Loucy (cell line): Measurements from ENCODE around the gene HSPB9.

Experiments
- H2AFZ ChIP-seq: fragments of 200-600 bp; sonication (generic); 2 replicates; pipeline ENCODE4 v1.6.0; 2016; ENCODE audit warnings: antibody characterized with exemption, mild to moderate bottlenecking, low read length, moderate library complexity
- H3F3A ChIP-seq: fragments of 200-600 bp; 2 replicates; pipeline ENCODE4 v1.6.0; 2016; ENCODE audit warnings: antibody characterized with exemption, low read depth, mild to moderate bottlenecking
- H3K27me3 ChIP-seq: fragments of 200-600 bp; sonication (generic); 2 replicates; pipeline ENCODE4 v1.6.1; 2014; ENCODE audit warnings: low read length, mild to moderate bottlenecking; ENCODE audit not compliant: insufficient read depth, poor library complexity, severe bottlenecking
- H3K36me3 ChIP-seq: fragments of 200-600 bp; sonication (generic); 2 replicates; pipeline ENCODE4 v1.6.1; 2016; ENCODE audit warnings: low read length; ENCODE audit not compliant: insufficient read depth
- H3K4me1 ChIP-seq: fragments of 200-600 bp; sonication (generic); 2 replicates; pipeline ENCODE4 v1.5.1; 2014; ENCODE audit warnings: low read length, mild to moderate bottlenecking; ENCODE audit not compliant: insufficient read depth, poor library complexity, severe bottlenecking
- H3K4me2 ChIP-seq: fragments of 200-600 bp; sonication (generic); 2 replicates; pipeline ENCODE4 v1.6.0; 2014; ENCODE audit warnings: antibody characterized with exemption, low read length, low read depth, mild to moderate bottlenecking; ENCODE audit not compliant: poor library complexity, severe bottlenecking
- H3K4me3 ChIP-seq: fragments of 200-600 bp; sonication (generic); 2 replicates; pipeline ENCODE4 v1.5.1; 2014; ENCODE audit warnings: low read length, mild to moderate bottlenecking, mixed read lengths; ENCODE audit not compliant: poor library complexity, severe bottlenecking
- H3K79me2 ChIP-seq: fragments of 200-600 bp; sonication (generic); 2 replicates; pipeline ENCODE4 v1.6.1; 2014; ENCODE audit warnings: low read length; ENCODE audit not compliant: insufficient read depth
- H3K9ac ChIP-seq: fragments of 200-600 bp; sonication (generic); 2 replicates; pipeline ENCODE4 v1.6.0; 2014; ENCODE audit warnings: mild to moderate bottlenecking, low read depth, low read length, moderate library complexity; ENCODE audit not compliant: poor library complexity, severe bottlenecking
- H3K9me2 ChIP-seq: fragments of 200-600 bp; sonication (generic); replicated peaks from 2 replicates; pipeline ENCODE4 v1.6.1; 2016; ENCODE audit warnings: low read depth, low read length, mixed read lengths
- H3K9me3 ChIP-seq: fragments of 200-600 bp; sonication (generic); 2 replicates; pipeline ENCODE4 v1.6.1; 2014; ENCODE audit warnings: mild to moderate bottlenecking, antibody characterized with exemption, low read length, low read depth; ENCODE audit not compliant: insufficient read depth
- H4K20me1 ChIP-seq: fragments of 200-600 bp; sonication (generic); 2 replicates; pipeline ENCODE4 v1.6.0; 2014; ENCODE audit warnings: antibody characterized with exemption, low read length, mild to moderate bottlenecking; ENCODE audit not compliant: insufficient read depth, poor library complexity, severe bottlenecking
- EZH2phosphoT487 ChIP-seq: fragments of 200-600 bp; IDR thresholded peaks from 2 replicates; pipeline ENCODE4 v1.6.1; 2018; ENCODE audit warnings: antibody characterized with exemption, mild to moderate bottlenecking, moderate library complexity, borderline replicate concordance
- TF ChIP-seq, protein P1 (sequence below): fragments of 200-600 bp; sonication (generic); conservative IDR thresholded peaks from 2 replicates; pipeline ENCODE4 v1.5.1; 2014; ENCODE audit warnings: mild to moderate bottlenecking, antibody characterized with exemption, low read length

HSPB9 gene

DNA sequence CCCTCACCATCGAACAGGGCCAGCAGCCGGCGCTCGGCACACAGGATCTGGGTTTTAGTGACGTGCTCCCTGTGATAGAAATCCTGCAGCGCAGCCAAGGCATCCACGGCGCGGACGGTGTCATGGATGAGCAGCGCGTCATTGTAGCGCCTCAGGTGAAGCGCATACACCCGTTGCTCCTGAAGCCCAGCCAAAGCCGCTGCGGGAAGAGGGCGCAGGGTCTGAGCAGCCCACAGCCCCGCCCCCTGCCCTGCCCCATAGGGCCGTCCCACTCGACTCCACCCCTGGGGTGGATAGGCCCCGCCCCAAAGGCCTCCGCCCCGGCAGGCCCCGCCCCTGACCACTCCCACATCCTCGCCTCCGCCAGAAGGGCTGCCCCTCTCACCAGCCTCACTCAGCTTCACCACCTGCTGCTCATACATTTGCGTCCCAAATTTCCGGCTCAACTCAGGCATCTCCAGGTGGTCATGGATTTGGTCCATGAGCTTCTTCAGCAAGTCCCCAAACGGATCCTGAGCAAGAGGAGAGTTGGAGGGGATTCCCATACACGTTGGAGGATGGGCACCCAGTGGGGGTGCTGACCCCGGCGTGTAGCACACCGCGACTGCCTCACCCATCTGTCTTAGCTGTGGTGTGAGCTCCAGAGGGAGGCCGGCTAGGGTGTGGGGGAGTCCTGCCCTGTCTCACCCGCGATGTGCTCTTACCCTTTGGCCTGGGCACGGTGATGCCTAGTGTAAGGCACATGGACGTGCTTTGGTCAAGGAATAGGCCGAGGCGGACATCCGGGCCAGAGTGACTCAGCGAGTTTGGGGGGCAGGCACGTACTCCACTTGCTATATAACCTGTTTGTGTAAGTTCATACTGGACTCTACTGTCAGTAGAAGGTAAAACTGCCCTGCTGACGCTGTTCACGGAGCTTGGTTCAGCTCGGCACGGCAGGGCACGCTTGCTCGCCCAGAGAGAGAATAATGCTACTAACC lies 14.7 kb upstream of the HSPB9 start:
- Histone ChIP-seq H3K9me3 (no peaks in the 10 kb centered on the region), H3K36me3 (no peaks in the 10 kb centered on the region), H3K4me1 (peaks cover 24% of the 10 kb centered on the region), H3K27me3 (no peaks in the 10 kb centered on the region), H3K4me3 (no peak overlapping the region), H4K20me1 (no peaks in the 10 kb centered on the region), H3K4me2 (no peak overlapping the region), H3K9me2 (no peaks in the 10 kb centered on the region), H2AFZ (no peak overlapping the region), H3K79me2 (peaks cover 5% of the 10 kb centered on the region; the same call in 1 of the 2 replicates), H3F3A (no peaks in the 10 kb centered on the region), H3K9ac (no peak overlapping the region)
- TF ChIP-seq EZH2phosphoT487, result no peak
- TF ChIP-seq, protein P1, sequence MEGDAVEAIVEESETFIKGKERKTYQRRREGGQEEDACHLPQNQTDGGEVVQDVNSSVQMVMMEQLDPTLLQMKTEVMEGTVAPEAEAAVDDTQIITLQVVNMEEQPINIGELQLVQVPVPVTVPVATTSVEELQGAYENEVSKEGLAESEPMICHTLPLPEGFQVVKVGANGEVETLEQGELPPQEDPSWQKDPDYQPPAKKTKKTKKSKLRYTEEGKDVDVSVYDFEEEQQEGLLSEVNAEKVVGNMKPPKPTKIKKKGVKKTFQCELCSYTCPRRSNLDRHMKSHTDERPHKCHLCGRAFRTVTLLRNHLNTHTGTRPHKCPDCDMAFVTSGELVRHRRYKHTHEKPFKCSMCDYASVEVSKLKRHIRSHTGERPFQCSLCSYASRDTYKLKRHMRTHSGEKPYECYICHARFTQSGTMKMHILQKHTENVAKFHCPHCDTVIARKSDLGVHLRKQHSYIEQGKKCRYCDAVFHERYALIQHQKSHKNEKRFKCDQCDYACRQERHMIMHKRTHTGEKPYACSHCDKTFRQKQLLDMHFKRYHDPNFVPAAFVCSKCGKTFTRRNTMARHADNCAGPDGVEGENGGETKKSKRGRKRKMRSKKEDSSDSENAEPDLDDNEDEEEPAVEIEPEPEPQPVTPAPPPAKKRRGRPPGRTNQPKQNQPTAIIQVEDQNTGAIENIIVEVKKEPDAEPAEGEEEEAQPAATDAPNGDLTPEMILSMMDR, result no peak

DNA sequence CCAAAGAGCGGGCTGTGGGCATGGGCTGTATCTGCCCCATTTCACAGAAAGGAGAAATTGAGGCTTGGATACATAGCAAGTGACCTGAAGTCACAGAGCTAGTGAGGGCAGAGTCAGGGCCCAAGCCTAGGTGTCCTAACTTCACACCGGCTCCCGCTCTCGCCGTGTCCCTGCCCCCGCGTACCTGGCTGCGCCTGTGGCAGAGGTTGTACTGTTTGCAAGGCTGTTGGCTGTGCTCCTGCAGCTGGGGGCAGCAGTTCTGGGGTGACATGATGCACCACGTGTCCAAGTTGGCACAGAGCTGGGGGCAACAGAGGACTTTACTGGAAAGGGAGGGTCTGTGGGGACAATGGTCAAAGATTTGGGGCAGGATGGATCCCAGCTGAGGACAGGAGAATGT lies 13.5 kb upstream of the HSPB9 start:
- Histone ChIP-seq H3F3A (no peaks in the 10 kb centered on the region), H3K9ac (no peak overlapping the region), H3K4me2 (no peak overlapping the region), H3K4me1 (peaks cover 30% of the 10 kb centered on the region), H4K20me1 (no peaks in the 10 kb centered on the region), H3K4me3 (no peak overlapping the region), H3K27me3 (no peaks in the 10 kb centered on the region), H2AFZ (no peak overlapping the region), H3K9me3 (no peaks in the 10 kb centered on the region), H3K79me2 (peaks cover 9% of the 10 kb centered on the region; the same call in 1 of the 2 replicates), H3K36me3 (no peaks in the 10 kb centered on the region), H3K9me2 (no peaks in the 10 kb centered on the region)
- TF ChIP-seq EZH2phosphoT487, result no peak
- TF ChIP-seq, protein P1, result no peak

DNA sequence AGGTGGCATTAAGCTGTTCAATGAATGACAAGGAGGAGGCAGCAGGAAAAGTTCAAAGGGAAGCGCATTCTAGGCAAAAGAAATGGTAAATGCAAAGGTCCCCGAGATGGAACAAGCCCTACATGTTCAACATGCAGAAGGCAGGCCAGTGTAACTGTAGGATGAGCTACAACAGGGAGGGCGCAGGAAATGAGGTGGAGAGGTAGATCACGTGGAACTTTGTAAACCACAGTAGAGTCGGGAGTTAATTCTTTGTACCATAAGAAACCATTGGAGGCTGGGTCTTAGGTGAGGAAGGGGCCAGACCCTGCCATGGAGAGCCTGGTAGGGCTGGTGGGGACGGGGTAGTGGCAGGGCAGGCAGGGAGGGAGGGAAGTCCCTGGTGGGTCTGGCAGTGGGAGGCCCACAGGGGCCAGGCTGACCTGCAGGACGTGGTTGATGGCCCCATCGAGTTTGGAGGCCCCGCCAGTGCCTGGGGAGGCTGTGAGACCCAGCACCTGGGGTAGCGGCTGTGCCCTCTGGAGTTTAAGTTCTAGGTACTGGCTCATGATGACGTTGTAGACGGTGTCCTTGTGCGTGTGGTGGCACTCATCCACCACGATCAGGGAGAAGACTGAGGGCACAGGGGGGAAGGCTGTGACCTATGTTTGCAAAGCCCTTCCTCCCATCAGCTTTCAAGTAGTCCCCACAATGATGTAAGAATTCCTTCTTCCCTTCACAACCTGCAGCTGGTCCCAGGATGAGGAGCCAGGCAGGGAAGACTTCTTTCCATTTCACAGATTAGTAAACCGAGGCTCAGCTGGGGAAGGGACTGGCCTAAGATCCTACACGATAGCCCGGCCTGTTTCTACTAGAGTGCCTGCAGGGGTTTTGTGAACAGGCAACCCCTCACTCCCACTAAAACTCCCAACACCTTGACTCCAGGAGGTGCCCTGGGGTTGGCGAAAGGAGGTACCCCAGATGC lies 12.0 kb upstream of the HSPB9 start:
- Histone ChIP-seq H3K4me1 (peaks cover 30% of the 10 kb centered on the region), H2AFZ (no peak overlapping the region), H3K9me3 (no peaks in the 10 kb centered on the region), H3K36me3 (no peaks in the 10 kb centered on the region), H3K9me2 (no peaks in the 10 kb centered on the region), H3K4me3 (peak overlapping the region; percentile 82), H3F3A (no peaks in the 10 kb centered on the region), H3K9ac (peak overlapping the region; percentile 95), H4K20me1 (no peaks in the 10 kb centered on the region), H3K27me3 (no peaks in the 10 kb centered on the region), H3K79me2 (peaks cover 9% of the 10 kb centered on the region; the same call in 1 of the 2 replicates), H3K4me2 (peak overlapping the region; percentile 79)
- TF ChIP-seq, protein P1, result no peak
- no peak for TF ChIP-seq EZH2phosphoT487
